Inflammatory macrophage treated with lipopolysaccharide for 4 hours (primary cell): ENCODE results near the gene CTSH.
"Not testable (repeated sequence)": the region's sequence is repeated elsewhere in the genome, so short reads cannot be mapped to it uniquely, and the experiment has no call there.

ENCODE experiments used
- DNase-seq: peaks from one replicate; pipeline ENCODE4 v3.0.0-alpha.2; 2020

Gene CTSH

DNA sequence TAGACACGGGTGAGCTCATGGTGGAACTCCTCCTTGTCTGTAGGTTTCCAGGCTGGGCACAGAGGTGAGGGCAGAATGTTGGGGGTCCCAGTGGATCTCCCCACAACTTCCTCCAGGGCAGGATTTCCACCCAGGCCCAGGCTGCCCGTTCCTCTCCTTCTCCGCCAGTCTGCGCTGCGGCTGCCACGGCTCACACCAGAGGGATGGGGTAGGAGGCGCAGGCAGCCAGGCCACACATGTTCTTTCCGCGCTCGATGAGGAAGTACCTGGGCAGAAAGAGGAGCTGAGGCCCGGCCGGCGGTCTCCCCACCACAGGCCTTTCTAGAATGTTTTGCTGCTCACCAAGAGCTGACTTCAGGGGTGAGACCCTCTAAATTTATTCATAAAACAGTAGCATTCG lies 22.9 kb downstream of the CTSH start:
- peak; percentile 13 for DNase-seq

DNA sequence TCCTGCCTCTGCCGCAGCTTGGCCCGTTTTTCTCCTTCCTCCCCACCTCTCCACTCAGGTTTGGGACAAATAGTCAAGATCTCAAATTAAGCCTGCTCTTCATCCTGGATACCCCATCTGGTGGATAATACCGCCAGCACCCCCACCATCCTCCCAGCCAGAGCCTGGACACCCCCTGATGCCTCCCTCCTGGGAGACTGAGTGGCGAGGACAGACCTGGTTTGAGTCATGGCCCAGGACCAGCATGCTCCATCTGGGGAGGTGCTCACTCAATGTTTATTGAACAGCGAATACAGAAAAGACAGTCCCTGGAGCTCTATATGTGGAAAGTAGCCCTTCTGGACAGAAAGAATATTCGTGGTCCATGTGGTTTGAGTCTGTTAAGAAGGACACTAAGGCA lies 23.3 kb downstream of the CTSH start:
- no peak for DNase-seq

DNA sequence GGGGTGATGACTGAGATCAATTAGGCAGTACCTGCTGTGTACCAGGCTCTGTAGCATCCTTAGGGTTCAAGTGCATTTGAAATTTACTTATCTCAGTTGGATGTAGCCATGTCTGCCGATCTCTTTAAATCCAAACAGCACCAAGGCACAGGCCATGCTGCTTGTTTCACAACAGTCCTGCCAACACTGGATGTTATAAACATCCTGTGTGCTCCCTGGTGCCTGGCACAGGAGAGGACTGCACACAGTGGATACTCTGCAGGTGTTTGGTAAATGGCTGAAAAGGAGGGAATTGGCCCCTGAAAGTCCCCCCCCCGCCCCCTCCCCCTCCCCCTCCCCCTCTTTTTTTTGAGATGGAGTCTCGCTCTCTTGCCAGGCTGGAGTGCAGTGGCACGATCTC lies 27.0 kb downstream of the CTSH start:
- no peak for DNase-seq

DNA sequence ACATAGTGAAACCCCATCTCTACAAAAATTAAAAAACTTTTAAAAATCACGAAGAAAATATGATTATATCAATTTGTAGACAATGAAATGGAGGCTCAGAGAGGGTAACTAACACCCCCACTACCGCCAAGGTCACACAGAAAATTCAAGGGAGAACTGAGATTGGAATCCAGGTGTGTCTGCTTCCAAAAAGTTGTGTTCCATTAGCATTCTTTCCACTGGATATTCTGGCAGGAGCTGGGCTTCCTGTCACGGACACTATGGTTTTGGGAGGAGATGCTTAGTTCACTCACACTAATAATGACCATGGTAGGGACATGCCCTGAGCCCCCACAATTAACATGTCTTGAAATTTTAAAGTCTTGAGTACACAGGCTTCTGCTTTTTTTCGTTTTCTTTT lies 28.8 kb downstream of the CTSH start:
- no peak for DNase-seq

DNA sequence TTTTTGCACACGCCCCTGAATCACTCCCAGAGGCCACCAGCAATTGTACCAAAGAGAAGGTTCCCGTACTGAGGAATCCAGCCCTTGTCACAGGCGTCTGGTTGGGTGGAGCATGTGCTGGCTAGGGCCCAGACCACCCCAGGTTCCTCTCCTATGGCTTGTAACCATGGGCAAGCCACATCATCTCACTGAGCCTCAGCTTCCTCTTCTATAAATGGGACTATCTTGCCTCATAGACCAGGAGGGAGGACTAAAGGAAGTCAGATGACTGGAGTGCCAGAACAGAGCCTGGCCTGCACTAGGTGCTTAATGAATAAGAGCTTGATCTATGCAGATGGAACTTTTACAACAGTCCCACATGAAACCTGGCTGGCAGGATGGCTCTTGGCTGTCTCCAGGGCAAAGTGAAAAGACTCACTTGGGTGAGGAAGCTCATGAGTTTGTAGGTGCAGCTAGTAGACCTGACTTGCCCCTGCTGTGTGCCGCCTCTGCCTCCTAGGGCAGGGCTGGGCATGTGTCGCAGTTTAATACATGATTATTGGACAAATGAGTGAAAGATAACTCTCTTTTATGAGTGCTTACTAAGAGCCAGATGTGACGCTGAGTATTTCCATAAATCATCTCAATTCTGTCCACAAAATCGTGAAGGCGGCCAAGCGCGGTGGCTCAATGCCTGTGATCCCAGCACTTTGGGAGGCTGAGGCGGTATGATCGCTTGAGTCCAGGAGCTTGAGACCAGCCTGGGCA lies 29.3 kb downstream of the CTSH start:
- peak; percentile 96 for DNase-seq

DNA sequence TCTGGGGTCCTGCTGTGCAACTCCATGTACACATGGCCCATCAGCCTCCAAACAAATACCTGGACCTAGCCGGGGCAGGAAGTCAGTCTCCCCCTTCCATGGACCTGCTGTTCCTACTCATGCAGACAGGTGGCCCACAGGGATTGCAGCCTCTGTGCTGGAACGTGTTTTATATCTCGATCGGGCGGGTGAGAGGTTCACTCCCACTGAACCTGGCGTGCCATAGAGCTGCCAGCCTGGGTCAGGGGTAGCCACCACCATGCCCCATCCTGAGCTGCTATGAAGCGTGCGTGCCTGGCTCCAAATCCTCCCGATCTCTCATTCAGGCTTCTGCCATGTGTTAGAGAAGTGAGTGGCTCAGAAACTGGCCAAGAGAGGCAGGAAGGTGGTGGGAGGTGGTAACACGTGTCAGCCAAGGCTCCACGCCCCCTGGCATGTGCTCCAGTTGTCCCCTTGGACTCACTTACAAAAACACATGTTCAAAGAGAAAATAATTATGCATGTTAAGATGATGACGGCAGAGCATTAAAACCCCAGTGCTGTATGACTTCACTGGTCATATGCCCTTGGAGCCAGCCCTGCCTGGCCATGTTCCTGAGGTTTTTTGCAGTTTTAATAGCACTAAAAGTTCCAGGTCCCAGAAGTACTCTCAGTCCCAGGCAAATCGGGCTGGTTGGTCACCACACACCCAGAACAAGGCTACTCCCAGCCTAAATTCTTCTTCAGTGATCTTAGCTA lies 30.6 kb downstream of the CTSH start:
- peak; percentile 52 for DNase-seq

- DNase-seq = no peak
Measured at GRCh38 chr15:78913012-78913411, 31.8 kb downstream of the CTSH start.

- DNase-seq = peak; percentile 51
Measured at GRCh38 chr15:78912316-78912715, 32.5 kb downstream of the CTSH start.

- no peak for DNase-seq
Measured at GRCh38 chr15:78910271-78910670, 34.6 kb downstream of the CTSH start.

DNA sequence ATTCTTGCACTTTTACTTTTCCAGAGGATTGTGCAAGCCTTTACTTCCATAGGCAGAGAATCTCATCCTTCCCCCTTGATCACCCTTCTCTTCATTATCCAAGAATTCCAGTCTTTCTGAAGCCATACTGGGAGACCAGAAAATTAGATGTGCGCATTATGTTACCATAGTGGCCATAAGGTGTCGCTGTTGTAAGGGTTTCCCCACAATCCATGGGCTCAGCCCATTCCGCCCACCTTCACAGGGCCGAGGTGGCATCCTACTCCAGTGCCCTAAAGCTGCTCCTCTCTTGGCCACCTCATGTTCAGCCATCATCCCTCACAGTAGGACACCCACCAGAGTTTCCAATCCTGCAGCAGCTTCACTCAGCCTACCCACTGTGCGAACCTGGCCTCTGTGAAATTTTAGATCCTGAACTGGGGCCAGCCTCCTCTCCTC lies 35.0 kb downstream of the CTSH start:
- DNase-seq = peak; percentile 52

DNA sequence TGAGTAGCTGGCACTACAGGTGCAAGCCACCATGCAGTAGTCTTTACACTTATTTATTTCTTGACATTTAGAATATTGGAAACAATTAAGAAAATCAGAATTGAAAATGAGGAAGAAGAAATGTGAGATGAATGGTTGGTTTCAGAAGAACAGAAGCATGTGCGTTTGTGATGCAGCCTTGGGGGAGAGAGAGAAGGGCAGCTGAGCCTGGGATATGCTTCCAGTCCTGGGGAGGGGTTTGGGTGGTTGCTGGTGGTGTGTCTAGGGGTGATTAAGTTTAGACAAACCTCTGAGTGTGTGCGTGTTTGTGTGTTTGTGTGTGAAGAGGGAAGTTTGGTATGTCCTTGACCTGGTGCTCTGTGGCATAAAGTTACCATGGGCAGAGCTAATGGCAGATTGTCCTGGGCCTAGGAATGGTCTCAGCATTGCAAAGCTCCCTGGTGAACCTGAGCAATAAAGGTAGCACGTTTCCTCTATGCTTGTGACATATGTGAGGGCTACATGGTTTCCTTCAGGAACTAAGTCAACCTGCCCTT lies 35.6 kb downstream of the CTSH start:
- DNase-seq = no peak

GRCh38 chr15:78907577-78907976 lies 37.3 kb downstream of the CTSH start:
- DNase-seq = peak; percentile 13

- no peak for DNase-seq
Measured at GRCh38 chr15:78906316-78906620, 38.6 kb downstream of the CTSH start.

- no peak for DNase-seq
Measured at GRCh38 chr15:78904599-78905358, 40.1 kb downstream of the CTSH start.

DNA sequence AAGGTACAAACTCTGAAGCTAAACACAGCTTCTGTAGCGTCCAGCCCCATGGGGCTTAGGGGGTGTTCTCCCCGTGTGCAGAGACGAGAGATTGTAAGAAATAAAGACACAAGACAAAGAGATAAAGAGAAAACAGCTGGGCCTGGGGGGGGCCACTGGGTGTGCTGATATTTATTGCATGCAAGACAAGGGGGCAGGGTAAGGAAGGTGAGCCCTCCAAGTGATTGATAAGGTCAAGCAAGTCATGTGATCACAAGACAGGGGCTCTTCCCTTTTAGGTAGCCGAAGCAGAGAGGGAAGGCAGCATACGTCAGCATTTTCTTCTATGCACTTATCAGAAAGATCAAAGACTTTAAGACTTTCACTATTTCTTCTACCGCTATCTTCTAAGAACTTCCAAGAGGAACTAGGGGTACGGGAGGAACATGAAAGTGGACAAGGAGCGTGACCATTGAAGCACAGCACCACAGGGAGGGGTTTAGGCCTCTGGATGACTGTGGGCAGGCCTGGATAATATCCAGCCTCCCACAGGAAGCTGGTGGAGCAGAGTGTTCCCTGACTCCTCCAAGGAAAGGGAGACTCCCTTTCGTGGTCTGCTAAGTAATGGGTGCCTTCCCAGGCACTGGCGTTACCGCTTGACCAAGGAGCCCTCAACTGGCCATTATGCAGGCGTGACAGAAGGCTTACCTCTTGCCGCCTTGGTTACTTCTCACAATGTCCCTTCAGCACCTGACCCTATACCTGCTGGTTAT lies 42.4 kb downstream of the CTSH start:
- DNase-seq = not testable (repeated sequence)

- DNase-seq = not testable (repeated sequence)
Measured at GRCh38 chr15:78900819-78901533, 43.9 kb downstream of the CTSH start.

- no peak for DNase-seq
Measured at GRCh38 chr15:78898540-78898939, 46.3 kb downstream of the CTSH start.

DNA sequence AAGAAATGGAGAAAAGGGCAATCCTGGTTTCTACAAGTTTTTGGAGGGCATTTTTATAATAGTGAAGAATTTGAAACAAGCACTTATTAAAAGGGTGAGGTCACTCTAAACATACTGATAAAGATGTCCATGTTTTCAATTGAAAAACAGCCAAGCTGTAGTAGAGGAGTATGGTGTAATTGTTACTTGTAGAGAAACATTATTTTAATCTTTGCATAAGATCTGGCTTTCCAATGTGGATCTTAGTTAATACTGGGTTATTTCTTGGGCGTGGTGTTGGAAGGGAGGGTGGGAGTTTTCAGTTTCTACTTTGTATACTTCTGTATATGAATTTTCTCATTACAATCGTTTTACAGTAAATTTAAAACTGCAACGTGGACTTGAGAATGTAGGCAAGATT lies 49.4 kb downstream of the CTSH start:
- DNase-seq = peak; percentile 55

DNA sequence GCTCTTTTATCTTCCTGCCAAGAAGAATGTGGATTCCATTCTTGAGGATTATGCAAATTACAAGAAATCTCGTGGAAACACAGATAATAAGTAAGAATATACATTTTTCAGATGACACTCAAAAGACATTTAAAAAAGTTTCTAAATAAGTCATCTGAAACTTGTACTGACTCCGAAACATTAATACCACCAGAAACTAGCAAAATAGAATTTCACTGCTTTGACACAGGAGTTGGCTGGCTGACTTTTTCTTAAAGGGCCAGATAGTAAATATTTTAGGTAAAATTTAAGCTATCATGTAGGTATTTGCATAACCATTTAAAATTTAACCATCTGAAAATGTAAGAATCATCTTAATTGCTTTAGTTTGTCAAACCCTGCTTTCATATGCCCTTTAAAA lies 51.3 kb downstream of the CTSH start:
- DNase-seq = no peak

- no peak for DNase-seq
Measured at GRCh38 chr15:78889000-78889399, 55.8 kb downstream of the CTSH start.

DNA sequence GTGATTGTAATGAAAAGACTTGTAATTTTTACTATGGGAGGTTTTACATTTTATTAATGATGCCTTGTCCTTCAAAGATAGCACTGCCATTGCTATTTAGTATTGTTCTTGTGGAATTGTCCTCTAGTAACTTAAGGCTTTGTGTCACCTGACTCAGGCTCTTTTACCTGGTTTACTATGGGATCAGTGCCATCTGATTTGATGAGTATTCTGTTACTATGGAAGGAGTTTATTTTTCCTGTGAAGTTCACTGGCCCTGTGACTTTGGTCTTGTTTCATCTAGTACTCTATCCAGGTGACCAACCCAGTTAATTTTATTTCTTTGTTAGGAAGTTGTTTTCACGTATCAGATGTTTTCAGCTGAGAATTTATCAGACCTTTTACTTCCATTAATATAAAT lies 63.2 kb downstream of the CTSH start:
- no peak for DNase-seq

DNA sequence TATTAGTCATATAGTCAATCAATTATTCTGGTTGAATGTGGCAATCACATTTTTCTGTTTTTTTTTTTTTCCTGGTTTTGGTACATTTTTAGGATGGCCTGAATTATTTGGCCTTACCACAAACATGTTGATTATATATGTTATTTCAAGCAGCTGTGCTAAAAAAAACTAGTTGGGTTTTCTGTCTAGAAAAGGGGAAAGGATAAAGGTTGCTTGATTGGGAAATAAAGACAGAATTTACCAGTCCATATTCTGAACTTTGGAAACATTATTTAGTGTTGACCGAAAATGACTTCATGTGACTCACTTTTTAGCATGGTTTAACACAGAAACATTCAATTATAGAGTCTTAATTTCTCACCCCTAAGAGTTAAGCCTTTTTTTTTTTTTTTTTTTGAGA lies 64.0 kb downstream of the CTSH start:
- DNase-seq = no peak
